Type B pancreatic cell (in vitro differentiated cells): ENCODE results near the gene SIRT5. TPM values are rescaled to one million over a fixed set of nuclear protein-coding genes. Genes with fewer than 3 reads are reported as not detected.
A peak's percentile ranks its signal among the peaks of the same experiment; 100 is the strongest.

Experiments
- DNase-seq: peaks from one replicate; pipeline ENCODE4 v3.0.0; 2021; ENCODE audit warnings: mixed read lengths; ENCODE audit not compliant: unreplicated experiment; ENCODE audit errors: extremely low spot score
- H3K27ac Mint-ChIP-seq: 2 replicates; pipeline ENCODE4 v1.8.0; 2021; ENCODE audit warnings: mild to moderate bottlenecking, mixed read lengths
- H3K27me3 Mint-ChIP-seq: 2 replicates; pipeline ENCODE4 v1.8.0; 2021; ENCODE audit warnings: mixed read lengths
- H3K36me3 Mint-ChIP-seq: 2 replicates; pipeline ENCODE4 v1.8.0; 2021; ENCODE audit warnings: mixed read lengths
- H3K4me1 Mint-ChIP-seq: one replicate; pipeline ENCODE4 v1.8.0; 2021; ENCODE audit warnings: mixed read lengths; ENCODE audit not compliant: unreplicated experiment
- H3K4me3 Mint-ChIP-seq: 2 replicates; pipeline ENCODE4 v1.8.0; 2021; ENCODE audit warnings: mild to moderate bottlenecking, mixed read lengths
- H3K9me3 Mint-ChIP-seq: 2 replicates; pipeline ENCODE4 v1.8.0; 2021; ENCODE audit warnings: mixed read lengths
- total RNA-seq: library from RNA; stranded (reverse); gene quantifications from 2 replicates; pipeline ENCODE4 v1.2.1, GENCODE V29; 2021; ENCODE audit warnings: low replicate concordance
- TF ChIP-seq, protein P1 (sequence below): fragments of 200-600 bp; sonication (generic); conservative IDR thresholded peaks from 2 replicates; pipeline ENCODE4 v1.5.0; 2021; ENCODE audit warnings: antibody characterized with exemption, mild to moderate bottlenecking

Gene SIRT5
- total RNA-seq, 1 donor from 2014 or later = 15.3 TPM

DNA sequence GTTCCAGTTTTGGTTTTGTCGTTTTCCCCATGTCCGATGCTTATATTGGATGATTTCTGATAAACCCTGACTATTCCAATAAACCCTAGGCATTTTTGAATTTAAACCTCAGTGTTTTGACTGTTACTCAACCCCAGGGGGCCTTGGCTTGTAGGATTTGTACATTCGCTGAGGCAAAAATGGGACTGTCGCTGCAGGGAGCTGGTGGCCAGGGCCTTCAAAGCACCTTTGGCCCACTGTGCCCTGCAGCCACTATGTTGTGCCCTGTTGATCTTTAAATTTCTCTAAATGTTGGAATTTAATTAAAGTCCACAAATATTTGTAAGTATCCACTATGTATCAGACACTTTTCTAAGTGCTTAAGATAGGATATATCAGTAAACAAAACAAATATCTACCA is 31.2 kb downstream of the SIRT5 start:
- H3K36me3 Mint-ChIP-seq = peaks cover 23% of the 10 kb centered on the region
- H3K27me3 Mint-ChIP-seq = no peaks in the 10 kb centered on the region
- no peaks in the 10 kb centered on the region for H3K9me3 Mint-ChIP-seq
- H3K27ac Mint-ChIP-seq = no peak overlapping the region
- no peak for DNase-seq
- H3K4me3 Mint-ChIP-seq = no peak overlapping the region
- H3K4me1 Mint-ChIP-seq = no peaks in the 10 kb centered on the region
- TF ChIP-seq, protein P1, sequence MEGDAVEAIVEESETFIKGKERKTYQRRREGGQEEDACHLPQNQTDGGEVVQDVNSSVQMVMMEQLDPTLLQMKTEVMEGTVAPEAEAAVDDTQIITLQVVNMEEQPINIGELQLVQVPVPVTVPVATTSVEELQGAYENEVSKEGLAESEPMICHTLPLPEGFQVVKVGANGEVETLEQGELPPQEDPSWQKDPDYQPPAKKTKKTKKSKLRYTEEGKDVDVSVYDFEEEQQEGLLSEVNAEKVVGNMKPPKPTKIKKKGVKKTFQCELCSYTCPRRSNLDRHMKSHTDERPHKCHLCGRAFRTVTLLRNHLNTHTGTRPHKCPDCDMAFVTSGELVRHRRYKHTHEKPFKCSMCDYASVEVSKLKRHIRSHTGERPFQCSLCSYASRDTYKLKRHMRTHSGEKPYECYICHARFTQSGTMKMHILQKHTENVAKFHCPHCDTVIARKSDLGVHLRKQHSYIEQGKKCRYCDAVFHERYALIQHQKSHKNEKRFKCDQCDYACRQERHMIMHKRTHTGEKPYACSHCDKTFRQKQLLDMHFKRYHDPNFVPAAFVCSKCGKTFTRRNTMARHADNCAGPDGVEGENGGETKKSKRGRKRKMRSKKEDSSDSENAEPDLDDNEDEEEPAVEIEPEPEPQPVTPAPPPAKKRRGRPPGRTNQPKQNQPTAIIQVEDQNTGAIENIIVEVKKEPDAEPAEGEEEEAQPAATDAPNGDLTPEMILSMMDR = no peak

DNA sequence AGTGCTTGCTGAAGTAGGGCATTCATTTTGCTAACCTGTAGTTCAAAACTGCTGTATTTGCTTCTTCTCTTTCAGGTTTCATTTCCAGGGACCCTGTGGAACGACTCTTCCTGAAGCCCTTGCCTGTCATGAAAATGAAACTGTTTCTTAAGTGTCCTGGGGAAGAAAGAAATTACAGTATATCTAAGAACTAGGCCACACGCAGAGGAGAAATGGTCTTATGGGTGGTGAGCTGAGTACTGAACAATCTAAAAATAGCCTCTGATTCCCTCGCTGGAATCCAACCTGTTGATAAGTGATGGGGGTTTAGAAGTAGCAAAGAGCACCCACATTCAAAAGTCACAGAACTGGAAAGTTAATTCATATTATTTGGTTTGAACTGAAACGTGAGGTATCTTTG is 37.3 kb downstream of the SIRT5 start:
- Mint-ChIP-seq H3K27ac (peak overlapping the region; percentile 13), H3K36me3 (peaks cover 9% of the 10 kb centered on the region), H3K4me3 (no peak overlapping the region), H3K4me1 (peaks cover 30% of the 10 kb centered on the region), H3K27me3 (no peaks in the 10 kb centered on the region), H3K9me3 (no peaks in the 10 kb centered on the region)
- DNase-seq = no peak
- TF ChIP-seq, protein P1 = no peak

DNA sequence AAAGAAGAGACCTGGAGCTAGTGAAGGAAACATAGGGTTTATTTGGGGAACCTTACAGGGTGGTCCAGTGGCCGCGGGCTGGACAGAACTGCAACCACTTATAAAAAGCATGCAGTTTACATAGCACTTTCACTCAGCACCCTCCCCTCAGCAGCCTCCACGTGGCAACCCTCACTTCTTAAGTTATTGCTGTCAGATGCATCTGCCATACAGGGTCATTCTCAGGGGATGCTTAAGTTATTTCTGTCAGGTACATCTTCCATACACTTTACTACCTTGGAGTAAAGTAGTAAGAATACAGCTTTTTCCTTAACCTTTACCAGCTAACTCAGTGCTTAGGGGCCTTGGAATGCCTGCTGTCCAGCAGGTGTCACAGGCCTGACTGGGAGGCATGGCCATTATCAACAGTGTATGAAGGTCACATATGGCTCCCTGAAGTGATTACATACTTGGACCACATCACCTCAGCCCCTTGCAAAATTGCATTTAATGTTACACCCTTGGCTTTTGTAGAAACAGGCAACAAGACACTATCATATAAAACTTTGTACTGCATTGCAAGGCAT is 38.7 kb downstream of the SIRT5 start:
- no peaks in the 10 kb centered on the region for H3K9me3 Mint-ChIP-seq
- no peaks in the 10 kb centered on the region for H3K27me3 Mint-ChIP-seq
- no peak overlapping the region for H3K27ac Mint-ChIP-seq
- peaks cover 11% of the 10 kb centered on the region for H3K36me3 Mint-ChIP-seq
- H3K4me3 Mint-ChIP-seq = peak overlapping the region; percentile 97
- no peak for DNase-seq
- H3K4me1 Mint-ChIP-seq = peaks cover 37% of the 10 kb centered on the region
- TF ChIP-seq, protein P1 = no peak

DNA sequence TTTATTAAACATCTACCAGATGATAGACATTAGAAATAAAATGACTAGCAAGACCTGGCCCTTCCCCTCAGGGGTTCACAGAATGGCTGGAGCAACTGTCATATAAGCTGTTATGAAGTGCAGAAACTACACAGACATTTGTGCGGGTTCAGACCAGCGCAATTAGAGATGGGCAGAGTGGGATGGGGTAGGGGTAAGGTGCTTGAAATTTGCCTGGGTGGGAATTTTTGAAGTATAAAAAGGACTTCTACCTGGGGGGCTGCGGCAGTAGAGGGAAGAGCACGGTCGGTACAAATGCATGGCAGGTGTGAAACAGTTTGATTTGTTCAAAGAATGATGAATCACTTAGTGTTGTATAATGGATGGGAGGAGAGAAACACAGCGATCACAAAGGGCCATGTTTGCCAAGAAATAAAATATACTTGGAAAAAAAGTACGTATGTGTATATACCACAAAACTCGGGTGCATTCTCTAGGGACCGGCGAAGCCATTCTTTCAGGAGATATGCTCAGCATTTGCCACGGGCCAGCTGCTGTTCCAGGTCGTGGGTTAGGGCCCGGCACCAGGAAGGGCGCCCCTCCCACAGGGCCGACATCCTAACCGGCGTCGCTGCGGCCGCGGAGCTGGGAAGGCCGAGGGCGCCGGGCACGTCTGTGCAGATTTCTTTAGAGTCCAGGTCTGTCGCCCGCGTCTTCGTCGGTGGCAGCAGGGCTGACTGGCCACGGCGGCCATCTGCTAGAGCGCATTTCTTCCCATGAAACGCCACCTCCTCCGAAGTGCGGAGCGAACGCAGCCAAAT is 39.9 kb downstream of the SIRT5 start:
- peaks cover 37% of the 10 kb centered on the region for H3K4me1 Mint-ChIP-seq
- peak; percentile 77 for DNase-seq
- H3K36me3 Mint-ChIP-seq = peaks cover 15% of the 10 kb centered on the region
- no peaks in the 10 kb centered on the region for H3K9me3 Mint-ChIP-seq
- TF ChIP-seq, protein P1 = no peak
- H3K27me3 Mint-ChIP-seq = no peaks in the 10 kb centered on the region
- H3K4me3 Mint-ChIP-seq = peak overlapping the region; percentile 97
- peak overlapping the region; percentile 96 for H3K27ac Mint-ChIP-seq

DNA sequence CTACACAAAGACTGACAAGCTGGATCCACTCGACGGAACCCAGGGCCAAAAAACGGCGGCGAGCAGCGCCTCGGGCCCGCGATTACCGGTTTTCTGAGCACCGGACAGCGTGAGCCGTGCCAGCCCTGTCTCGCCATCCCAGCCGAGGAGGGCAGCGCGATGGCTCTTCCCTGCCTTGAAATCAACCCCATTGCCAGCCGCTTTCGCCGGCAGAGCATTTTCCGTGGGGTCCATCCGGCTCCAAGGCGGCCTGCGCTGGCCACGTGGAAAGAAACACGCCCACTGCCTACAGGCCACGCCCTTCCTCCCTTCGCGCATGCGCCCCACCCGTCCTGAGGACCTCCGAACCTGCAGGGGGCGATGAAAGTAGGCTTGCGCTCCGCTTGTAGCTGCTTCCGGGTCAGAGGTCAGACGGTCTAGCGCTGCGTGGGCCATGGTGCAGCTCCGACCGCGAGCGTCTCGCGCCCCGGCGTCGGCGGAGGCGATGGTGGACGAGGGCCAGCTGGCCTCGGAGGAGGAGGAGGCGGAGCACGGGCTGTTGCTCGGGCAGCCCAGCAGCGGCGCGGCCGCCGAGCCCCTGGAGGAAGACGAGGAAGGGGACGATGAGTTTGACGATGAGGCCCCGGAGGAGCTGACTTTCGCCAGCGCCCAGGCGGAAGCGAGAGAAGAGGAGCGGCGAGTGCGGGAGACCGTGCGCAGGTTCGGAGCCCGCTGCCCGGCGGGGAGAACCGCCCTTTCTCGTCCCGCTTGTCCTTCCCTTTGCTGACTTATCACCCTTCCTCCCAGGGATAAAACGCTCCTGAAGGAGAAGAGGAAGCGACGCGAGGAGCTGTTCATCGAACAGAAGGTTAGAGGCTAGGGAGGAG is 40.8 kb downstream of the SIRT5 start, which contains the start of gene NOL7:
Gene NOL7, plus strand, starts transcription at position 410 of the 866 bp plus-strand sequence. Its CDS starts 24 bp downstream, at position 434.
- peak within 1 kb of the TSS; percentile 97 for H3K4me3 Mint-ChIP-seq

More for the DNA sequence above, 40.8 kb downstream of the SIRT5 start, which contains the start of gene NOL7:
- TF ChIP-seq, protein P1 = peak; percentile 88
- H3K4me1 Mint-ChIP-seq = peaks cover 37% of the 10 kb centered on the region
- peak within 1 kb of the TSS; percentile 96 for H3K27ac Mint-ChIP-seq
- peak; percentile 99 for DNase-seq
- H3K27me3 Mint-ChIP-seq = no peaks in the 10 kb centered on the region
- peaks cover 15% of the 10 kb centered on the region for H3K36me3 Mint-ChIP-seq
- no peaks in the 10 kb centered on the region for H3K9me3 Mint-ChIP-seq
